Measurements from ENCODE around the gene SOX11.

Gene SOX11

GRCh38 chr2:5692561-5693286 is 540 bp downstream of the SOX11 start:
- DNase-seq: no peak

DNA sequence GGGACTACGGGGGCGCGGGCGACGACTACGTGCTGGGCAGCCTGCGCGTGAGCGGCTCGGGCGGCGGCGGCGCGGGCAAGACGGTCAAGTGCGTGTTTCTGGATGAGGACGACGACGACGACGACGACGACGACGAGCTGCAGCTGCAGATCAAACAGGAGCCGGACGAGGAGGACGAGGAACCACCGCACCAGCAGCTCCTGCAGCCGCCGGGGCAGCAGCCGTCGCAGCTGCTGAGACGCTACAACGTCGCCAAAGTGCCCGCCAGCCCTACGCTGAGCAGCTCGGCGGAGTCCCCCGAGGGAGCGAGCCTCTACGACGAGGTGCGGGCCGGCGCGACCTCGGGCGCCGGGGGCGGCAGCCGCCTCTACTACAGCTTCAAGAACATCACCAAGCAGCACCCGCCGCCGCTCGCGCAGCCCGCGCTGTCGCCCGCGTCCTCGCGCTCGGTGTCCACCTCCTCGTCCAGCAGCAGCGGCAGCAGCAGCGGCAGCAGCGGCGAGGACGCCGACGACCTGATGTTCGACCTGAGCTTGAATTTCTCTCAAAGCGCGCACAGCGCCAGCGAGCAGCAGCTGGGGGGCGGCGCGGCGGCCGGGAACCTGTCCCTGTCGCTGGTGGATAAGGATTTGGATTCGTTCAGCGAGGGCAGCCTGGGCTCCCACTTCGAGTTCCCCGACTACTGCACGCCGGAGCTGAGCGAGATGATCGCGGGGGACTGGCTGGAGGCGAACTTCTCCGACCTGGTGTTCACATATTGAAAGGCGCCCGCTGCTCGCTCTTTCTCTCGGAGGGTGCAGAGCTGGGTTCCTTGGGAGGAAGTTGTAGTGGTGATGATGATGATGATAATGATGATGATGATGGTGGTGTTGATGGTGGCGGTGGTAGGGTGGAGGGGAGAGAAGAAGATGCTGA is 1.4 kb downstream of the SOX11 start:
- DNase-seq: no peak

DNA sequence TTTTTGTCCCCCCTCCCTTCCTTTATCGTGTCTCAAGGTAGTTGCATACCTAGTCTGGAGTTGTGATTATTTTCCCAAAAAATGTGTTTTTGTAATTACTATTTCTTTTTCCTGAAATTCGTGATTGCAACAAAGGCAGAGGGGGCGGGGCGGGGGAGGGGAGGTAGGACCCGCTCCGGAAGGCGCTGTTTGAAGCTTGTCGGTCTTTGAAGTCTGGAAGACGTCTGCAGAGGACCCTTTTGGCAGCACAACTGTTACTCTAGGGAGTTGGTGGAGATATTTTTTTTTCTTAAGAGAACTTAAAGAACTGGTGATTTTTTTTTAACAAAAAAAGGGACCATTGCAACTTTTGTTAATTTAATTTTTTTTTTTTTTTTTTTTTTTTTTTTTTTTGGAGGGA is 2.1 kb downstream of the SOX11 start:
- DNase-seq: no peak

DNA sequence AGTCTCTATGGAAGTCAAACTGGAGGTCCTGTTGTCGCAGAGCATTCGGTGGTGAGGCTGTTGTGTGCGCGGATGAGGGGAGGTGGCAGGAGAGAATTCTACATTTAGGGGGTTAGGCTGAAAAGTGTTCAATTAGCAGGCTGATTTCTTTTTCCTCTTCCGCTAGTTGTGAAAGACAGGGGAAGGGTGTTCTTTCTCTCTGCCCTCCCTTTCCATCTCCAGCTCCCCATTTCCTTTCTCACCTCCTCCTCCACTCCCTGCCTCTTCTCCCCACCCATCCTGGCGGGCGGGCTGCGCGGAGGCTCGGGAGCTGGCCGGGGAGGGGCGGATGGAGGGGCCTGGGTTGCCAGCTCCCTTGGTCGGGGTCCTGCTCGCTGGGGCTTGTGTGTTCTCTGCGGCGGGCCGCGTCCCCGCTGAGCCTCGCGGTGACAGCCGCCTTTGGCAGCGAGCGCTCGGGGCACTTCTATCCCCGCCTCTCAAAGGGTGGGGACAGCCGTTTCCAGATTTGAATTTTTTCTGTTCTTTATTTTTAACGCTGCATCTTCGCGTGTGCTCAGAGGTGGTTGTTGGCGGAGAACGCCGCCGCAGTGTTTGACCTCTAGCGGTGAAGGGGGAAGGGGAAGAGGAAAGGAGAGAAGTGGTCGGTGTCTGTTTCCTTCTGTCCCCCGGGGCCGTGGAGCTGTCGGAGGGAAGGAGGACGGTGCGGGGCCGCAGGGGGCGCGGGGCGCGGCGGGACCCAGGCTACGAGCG is 3.6 kb downstream of the SOX11 start:
- no peak for DNase-seq

GRCh38 chr2:5696404-5696944 is 4.3 kb downstream of the SOX11 start:
- DNase-seq: no peak

GRCh38 chr2:5696945-5697521 is 4.8 kb downstream of the SOX11 start:
- no peak for DNase-seq

DNA sequence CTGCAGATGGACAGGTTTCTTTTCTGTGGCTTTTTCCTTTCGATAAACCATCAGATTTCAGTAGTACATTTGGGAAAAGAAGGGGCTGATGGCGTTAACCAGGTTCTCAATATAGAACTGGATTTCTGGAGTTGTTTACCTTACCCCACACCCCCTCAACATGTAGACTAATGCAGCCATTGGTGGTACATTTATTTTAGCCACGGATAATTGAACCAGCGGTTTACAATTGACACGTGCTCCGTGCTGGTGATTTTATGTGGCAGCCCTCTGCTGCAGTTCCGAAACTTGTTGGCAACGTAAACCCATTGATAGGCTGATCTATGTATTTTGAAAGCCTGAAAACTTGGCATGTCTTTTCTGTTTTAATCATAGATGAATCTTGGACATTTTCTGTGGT is 5.4 kb downstream of the SOX11 start:
- no peak for DNase-seq

DNA sequence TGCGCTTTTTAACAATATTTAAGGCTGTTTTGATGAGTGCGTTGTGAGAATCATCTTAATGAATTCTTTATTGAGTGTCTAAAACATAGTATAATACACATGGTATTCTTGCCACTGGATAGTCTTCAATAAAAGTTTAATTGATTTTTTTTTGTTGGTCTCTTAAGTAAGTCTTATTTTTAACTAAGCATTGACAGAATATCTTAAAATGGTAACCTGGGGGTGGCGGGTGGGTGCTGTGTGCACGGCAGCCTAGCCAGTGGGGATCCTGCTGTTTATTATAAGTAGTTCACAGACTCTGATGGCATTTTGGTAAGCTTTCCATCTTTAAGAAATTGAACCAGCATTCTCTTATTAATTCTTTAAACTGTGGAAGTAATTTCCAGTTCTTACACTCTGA is 6.0 kb downstream of the SOX11 start:
- DNase-seq: no peak

- no peak for DNase-seq
Observed at GRCh38 chr2:5699963-5700362, 7.8 kb downstream of the SOX11 start.

DNA sequence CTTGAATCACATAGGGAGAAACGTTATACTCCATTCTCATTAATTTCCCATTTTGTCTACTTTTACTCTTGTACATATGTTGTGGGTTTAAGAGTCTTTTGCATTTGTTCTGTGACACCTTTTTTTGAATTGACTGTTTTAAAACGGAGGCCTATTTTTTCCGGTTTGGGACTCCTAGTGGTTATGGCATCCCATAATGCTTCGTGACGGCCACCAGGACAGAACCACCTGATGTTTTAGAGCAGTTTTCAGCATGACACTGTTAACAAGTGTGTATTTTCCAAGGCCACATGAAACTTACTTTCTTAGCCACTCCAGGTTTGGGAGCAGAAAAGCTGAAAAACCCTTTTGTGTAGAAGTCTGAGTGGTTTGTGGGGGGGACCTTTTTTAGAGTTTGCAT is 8.4 kb downstream of the SOX11 start:
- DNase-seq: no peak

- no peak for DNase-seq
Observed at GRCh38 chr2:5701266-5701665, 9.1 kb downstream of the SOX11 start.

GRCh38 chr2:5703166-5703565 is 11.0 kb downstream of the SOX11 start:
- no peak for DNase-seq

DNA sequence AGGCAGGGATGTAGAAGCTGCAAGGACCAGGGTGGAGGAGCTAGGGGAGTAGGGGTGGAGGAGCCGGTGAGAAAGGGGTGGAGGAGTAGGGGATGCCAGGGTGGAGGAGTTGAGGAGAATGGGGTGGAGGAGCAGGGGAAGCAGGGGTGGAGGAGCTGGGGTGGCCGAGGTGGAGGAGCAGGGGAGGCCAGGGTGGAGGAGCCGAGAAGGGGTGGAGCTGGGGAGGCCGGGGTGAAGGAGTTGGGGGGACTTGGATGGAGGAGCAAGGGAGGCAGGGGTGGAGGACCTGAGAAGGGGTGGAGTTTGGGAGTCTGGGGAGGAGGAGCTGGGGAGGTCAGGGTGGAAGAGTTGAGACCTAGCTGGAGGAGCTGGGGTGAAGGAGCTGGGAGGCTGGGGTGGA is 13.3 kb downstream of the SOX11 start:
- DNase-seq: no peak

DNA sequence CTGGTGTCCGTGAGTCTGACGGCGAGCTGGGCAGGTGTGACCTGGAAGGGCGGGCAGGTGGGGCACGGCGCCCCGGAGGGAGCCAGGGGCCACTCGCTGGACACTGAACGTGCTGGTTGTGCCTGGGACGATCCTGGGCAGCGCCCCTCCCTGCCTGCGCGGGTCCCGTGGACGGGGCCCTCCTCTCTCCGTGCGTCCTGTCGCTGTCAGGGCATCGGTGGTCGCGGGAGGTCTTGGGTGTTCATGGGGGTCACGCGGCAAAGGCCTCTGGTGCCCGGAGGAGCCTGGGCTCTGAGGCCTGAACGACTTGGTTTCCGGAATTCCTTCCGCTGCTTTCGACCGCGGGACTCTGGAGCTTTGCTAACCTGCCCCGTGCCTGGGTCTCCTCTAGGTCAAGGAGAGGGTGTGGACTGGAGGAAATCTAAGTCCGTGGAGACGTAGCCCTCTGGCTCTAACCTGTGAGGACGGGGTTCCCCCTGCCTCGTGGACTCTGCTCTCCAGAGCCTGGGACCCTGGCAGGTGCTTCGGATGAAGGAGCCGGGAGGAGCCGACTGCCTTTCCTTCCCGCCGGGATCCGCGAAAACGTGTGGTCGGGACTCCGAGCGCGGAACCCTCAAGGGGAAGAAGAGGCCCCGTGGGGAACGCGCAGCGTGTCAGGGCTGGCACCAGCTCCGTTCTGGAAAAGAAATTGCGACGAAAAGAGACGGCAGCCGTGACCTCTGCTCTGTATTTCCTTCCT is 14.7 kb downstream of the SOX11 start:
- DNase-seq: no peak

- DNase-seq: no peak
Observed at GRCh38 chr2:5710615-5711014, 18.4 kb downstream of the SOX11 start.

GRCh38 chr2:5713101-5713500 is 20.9 kb downstream of the SOX11 start:
- DNase-seq: no peak

DNA sequence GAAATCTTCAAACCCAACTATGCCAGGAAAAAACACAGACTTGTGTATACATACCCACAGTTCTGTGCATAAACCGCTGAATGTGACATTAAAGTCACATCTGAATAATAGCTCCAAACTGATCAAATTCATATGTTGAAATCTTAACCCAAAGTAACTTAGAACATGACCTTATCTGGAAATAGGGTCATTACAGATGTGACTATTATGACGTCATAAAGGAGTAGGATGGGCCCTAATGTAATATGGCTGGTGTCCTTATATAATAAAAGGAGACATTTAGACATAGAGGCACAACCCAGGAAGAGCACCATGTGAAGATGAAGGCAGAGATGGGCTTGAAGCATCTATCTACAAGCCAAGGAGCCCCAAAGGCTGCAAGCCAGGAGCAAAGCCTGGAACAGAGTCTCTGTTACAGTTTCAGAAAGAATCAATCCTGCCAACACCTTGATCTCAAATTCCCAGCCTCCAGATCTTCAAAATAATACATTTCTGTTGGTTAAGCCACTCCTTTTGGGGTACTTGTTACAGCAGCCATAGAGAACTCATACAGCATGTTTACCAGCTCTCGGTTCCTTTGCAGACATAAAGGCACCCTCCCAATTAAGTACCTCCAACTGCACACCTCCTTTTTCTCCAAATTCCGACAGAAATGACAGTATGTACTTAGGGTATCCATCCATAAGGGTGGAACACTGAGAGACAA is 27.6 kb downstream of the SOX11 start:
- no peak for DNase-seq

GRCh38 chr2:5720426-5720825 is 28.2 kb downstream of the SOX11 start:
- DNase-seq: no peak

DNA sequence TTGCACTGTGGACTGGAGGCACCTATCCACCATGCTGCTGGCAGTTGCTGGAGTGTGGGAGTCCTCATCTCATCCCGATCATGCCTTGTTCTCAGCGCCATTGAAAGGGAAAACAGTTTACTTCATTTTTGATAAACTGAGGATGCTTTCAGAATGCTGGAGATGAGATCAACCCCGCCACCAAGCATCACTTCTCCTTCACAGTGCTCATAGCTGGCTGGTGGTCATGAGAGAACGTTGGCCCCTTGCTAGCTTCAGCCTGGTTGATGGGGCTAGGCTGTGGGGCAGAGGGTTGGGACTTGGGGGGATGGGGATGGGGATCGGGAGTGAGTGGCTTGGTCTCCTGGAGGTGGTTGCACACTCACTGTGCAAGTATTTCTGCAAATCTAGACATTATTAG is 30.1 kb downstream of the SOX11 start:
- DNase-seq: no peak

GRCh38 chr2:5723791-5724735 is 31.9 kb downstream of the SOX11 start:
- DNase-seq: no peak

All from OCI-M1 (cell line).